Fibroblast of skin of left quadriceps (primary cell): Measurements from ENCODE around the gene TMBIM4.
"Not testable (repeated sequence)": the region's sequence is repeated elsewhere in the genome, so short reads cannot be mapped to it uniquely, and the experiment has no call there.

Experiments used
- DNase-seq, 2 experiments: peaks; one replicate each; pipeline ENCODE4 v3.0.0-alpha.2; 2013; ENCODE audit warnings: low read depth in 2 of 2

TMBIM4 gene, protein sequence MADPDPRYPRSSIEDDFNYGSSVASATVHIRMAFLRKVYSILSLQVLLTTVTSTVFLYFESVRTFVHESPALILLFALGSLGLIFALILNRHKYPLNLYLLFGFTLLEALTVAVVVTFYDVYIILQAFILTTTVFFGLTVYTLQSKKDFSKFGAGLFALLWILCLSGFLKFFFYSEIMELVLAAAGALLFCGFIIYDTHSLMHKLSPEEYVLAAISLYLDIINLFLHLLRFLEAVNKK

GRCh38 chr12:66169221-66170170 is at the start of gene TMBIM4:
Gene TMBIM4, minus strand, starts transcription at chr12:66169996. Its CDS starts 45 bp downstream, at chr12:66169951.
- DNase-seq = peak; percentile 86 to 87

GRCh38 chr12:66217342-66217917 is 47.6 kb upstream of the TMBIM4 start:
- DNase-seq = no peak

DNA sequence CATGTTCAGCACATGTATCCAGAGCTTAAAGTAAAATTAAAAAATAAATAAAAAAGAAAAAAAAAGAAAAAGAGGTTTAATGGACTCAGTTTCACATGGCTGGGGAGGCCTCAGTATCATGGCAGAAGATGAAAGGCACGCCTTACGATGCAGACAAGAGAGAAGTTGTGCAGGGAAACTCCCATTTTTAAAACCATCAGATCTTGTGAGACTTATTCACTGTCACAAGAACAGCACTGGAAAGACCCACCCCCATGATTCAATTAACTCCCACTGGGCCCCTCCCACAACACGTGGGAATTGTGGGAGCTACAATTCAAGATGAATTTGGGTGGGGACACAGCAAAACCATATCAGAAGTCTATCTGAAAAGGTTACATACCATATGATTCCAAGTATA is 43.2 kb upstream of the TMBIM4 start:
- DNase-seq = not testable (repeated sequence)

GRCh38 chr12:66211573-66211972 is 41.8 kb upstream of the TMBIM4 start:
- DNase-seq = not testable (repeated sequence)

DNA sequence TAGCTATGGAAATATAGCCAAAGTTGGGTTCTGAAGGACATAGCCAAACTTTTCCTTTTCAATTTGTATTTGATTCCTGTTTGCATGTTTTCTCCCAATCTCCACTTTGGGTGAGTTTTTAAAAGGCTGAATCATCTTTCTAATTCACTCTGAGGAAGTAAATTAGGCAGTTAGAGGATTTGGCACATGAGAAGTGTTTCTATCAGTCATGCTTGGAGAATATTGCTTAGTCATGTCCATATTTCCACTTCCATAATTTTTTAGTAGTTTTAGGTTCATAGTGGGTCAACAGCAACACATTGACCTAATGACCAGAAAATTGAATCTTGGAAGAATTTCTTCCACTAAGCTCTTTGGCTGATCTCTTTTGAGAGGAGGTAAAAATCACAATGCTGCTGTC is 41.0 kb upstream of the TMBIM4 start:
- DNase-seq = no peak

- DNase-seq = no peak
These were observed 36.3 kb upstream of the TMBIM4 start for GRCh38 chr12:66206141-66206540.

DNA sequence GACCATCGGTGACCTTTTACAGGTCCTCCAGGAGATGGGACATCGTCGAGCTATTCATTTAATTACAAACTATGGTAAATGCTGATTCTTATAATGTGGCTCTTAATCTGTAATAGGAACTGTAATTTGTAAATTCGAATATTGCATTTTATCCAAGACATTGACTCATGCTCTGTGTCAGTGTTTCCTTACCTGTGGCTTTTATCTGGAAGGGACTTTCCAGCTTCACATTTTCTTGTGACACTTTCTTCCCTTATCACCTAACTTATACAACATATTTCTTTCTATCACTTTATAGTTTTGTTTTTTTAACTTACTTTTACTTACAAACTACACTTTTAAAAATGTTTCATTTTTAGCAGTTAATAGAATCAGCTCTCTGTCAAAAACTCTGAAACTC is 34.0 kb upstream of the TMBIM4 start:
- DNase-seq = no peak

DNA sequence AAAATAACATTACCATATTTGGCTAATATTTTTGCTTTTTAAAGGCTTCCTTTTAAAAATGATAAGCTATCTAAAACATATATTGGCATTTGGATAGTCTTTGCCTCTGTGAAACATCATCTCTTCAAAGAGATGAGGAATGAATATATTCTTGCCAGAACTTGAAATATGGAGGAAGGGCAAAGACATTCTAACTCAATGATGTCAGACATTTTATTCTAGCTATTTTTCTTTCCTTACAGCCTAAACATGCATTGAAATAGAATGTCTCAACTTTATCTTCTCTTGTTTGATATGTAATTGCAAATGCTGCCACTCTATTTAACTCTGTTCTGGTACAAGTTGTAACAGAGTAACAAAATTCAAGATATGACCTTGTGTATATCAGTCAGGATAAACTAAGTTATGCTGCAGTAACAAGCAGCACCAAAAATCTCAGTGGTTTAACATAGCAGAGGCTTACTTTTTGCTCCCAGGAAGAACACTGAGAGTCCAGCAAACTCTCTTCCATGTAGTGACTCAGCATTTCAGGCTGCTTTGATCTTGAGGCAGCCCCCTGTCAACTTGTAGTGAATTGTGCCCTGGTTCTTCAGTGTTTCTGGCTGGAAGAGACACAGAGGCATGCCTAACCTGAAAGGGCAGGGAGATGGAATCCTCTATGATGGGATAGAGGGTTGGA is 30.2 kb upstream of the TMBIM4 start:
- DNase-seq = no peak

GRCh38 chr12:66199141-66199540 is 29.3 kb upstream of the TMBIM4 start:
- no peak for DNase-seq

- DNase-seq = no peak
These were observed 27.7 kb upstream of the TMBIM4 start for GRCh38 chr12:66197495-66197921.

DNA sequence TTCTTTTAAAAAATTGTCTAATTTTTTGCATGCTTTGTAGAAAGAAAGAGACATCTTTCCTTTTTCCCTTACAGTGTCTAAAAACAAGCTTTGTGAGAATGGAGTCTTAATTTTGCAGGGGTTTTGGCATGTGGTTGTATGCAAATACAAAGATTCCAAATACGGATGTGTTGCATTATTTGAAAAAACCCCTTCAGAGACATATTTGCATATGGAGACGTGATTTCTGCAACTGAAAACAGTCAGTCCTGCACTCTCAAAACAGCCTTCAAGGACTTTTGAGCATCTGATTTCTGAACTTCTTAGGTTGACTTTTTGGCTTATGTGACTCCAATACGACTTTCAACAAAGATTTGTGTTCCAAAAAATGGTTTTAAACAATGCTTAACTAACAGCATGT is 27.0 kb upstream of the TMBIM4 start:
- DNase-seq = no peak

- no peak for DNase-seq
These were observed 25.4 kb upstream of the TMBIM4 start for GRCh38 chr12:66195242-66195641.

- DNase-seq = no peak
These were observed 24.3 kb upstream of the TMBIM4 start for GRCh38 chr12:66194122-66194521.

- DNase-seq = no peak
These were observed 21.8 kb upstream of the TMBIM4 start for GRCh38 chr12:66191547-66192126.

DNA sequence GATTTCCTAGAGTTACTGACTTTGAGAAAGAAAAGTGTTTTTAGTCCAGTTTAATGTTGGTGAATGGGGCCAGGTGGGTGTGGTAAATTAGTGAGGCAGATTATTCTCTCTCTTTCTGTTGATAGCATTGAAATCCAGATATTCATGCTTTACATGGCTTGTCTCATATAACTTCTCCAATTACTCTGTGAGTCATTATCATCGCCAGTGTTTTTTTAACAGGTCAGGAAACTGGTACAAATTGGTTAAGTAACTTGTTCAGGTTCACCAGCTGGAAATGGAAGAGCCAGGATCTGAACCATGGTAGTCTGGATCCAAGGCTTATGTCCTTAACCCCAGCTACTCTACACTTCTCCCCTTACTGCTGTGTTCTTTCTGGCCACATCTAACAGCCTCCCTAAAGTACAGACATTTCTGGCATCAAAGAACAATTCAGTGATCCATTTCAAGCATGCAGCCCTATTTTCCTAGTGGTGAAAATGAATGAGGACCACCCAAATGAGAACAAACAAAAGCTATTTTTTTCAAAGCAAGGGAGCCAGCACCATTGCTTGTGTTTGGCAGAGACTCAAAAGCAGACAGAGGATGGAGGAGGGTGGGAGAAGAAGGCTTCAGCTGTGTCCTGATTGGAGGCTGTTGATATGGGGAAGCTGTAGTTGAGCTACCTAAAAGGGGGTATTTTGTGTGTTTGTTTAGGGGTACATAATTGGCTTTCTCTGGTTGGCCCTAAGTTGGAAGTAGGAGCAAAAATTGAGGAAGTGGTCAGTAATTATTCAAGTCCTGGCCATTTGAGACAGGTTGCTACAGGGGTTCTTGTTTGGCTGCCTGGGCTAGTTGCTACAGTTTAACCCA is 20.9 kb upstream of the TMBIM4 start:
- DNase-seq = no peak

DNA sequence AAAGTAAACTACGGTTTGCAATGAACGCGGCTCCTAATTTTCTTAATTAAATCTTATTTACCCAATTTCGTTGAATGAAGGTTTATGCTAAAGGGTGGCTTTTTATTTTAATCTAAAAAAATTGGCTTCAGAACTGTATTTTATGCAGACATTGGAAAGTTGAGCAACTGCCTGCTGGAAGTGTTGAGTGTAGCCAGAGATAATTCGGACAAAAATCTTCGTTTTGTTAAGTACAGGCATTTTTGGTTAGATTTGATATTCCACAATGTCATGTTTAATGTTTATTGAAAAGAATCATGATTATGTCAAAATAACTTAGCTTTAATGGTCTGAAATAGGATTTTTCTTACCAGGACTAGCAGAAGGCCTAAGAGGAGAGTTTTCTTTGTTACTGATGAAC is 20.1 kb upstream of the TMBIM4 start:
- no peak for DNase-seq

- DNase-seq = no peak
These were observed 19.7 kb upstream of the TMBIM4 start for GRCh38 chr12:66189486-66189843.

- DNase-seq = no peak
These were observed 19.0 kb upstream of the TMBIM4 start, which contains the start of gene IRAK3 for GRCh38 chr12:66188584-66189485. Gene IRAK3, plus strand, starts transcription at chr12:66189214. Its CDS starts 86 bp downstream, at chr12:66189300.

- no peak for DNase-seq
These were observed 18.0 kb upstream of the TMBIM4 start for GRCh38 chr12:66187821-66188220.

DNA sequence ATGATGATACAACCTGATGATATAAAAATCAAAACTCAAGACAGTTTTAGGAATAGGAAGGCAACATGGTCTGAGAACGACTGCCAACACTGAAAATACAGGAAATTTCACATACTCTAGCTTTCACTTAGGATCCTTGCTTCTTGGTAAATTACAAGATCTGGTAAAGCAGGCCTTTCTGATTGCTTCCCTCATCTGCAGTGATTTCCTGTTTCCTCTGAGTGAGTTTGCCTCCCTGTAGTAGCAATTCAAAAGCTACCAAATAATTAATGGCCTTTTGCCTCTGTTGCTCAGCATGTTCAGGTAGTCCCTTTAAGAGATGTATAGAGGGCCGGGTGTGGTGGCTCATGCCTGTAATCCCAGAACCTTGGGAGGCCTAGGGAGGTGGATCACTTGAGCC is 17.2 kb upstream of the TMBIM4 start:
- no peak for DNase-seq
